ENCODE results near the gene SLC9A9. TPM values are rescaled to one million over a fixed set of nuclear protein-coding genes. Genes with fewer than 3 reads are reported as not detected.
"Not testable (repeated sequence)": the region's sequence is repeated elsewhere in the genome, so short reads cannot be mapped to it uniquely, and the experiment has no call there.

Gene SLC9A9
- total RNA-seq, 6 experiments from 2014 or later, result 1.3 to 6.3 (median 3.0) TPM

DNA sequence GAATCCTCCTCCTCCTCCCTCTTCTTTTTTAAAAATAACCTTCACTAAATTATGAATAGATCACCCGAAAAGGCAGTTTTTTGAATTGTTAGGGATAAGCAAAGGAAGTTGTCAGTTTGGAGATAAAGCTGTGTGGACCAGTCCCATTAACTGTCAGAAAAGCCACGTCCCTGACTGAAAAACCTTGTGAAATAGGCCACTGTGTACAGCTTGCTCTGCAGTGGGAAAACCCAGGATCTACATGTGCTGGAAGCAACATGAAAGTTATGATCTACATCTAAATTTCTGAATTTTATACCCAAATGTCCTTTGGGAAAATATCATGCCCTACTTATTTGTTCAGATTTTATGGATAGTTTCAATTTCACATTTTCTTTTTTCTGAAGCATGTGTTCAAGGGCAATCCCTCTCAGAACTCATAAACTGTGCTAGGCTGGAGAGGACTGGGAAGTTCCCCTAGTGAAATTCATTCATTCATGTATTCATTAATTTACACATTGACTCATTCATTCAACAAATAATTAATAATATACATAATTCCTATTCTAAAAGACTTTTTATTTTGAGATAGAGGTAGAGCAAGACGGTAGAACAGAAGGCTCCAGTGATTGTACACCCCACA is 149.5 kb downstream of the SLC9A9 start:
- ATAC-seq (no peak), DNase-seq (no peak)
- intact Hi-C loops (cut with DNase I), result no loop called here
- H3K4me3 ChIP-seq, result no peak overlapping the region
- H3K36me3 ChIP-seq, result no peaks in the 10 kb centered on the region
- no peaks in the 10 kb centered on the region for H3K9me3 ChIP-seq
- no peak overlapping the region for H3K27ac ChIP-seq
- TF ChIP-seq POLR2A (IDR thresholded peaks at IDR 0.05), result no peak
- TF ChIP-seq, protein P1, sequence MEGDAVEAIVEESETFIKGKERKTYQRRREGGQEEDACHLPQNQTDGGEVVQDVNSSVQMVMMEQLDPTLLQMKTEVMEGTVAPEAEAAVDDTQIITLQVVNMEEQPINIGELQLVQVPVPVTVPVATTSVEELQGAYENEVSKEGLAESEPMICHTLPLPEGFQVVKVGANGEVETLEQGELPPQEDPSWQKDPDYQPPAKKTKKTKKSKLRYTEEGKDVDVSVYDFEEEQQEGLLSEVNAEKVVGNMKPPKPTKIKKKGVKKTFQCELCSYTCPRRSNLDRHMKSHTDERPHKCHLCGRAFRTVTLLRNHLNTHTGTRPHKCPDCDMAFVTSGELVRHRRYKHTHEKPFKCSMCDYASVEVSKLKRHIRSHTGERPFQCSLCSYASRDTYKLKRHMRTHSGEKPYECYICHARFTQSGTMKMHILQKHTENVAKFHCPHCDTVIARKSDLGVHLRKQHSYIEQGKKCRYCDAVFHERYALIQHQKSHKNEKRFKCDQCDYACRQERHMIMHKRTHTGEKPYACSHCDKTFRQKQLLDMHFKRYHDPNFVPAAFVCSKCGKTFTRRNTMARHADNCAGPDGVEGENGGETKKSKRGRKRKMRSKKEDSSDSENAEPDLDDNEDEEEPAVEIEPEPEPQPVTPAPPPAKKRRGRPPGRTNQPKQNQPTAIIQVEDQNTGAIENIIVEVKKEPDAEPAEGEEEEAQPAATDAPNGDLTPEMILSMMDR (IDR thresholded peaks at IDR 0.05), result no peak
- no peaks in the 10 kb centered on the region for H3K27me3 ChIP-seq
- H3K4me1 ChIP-seq, result no peaks in the 10 kb centered on the region
- WGBS (ENCODE audit: insufficient coverage, low coverage, low lambda C conversion rate, missing lambda C conversion rate), result 40% methylated on average over 3 of the region's 3 CpGs

DNA sequence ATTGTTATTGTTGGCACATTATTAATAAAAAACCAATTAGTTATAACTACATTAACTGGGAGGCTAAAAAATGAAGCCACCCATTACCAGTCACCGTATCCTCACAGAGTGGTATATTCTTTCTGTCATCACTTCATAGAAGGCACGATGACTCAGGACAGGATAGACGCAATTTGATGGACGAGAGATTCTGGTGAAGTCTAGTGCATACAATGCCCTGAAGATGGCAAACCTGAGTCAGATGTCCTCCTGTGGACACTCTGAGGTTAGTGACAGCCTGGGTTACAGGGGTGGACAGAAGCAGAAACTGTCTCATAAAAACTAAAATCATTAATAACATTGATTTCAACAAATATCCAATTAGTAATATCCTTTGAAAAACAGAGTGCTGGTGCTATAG is 150.3 kb downstream of the SLC9A9 start:
- Histone ChIP-seq H3K27ac (no peak overlapping the region), H3K27me3 (no peaks in the 10 kb centered on the region), H3K4me1 (no peaks in the 10 kb centered on the region), H3K4me3 (no peak overlapping the region), H3K36me3 (no peaks in the 10 kb centered on the region), H3K9me3 (no peaks in the 10 kb centered on the region)
- TF ChIP-seq, protein P1 (IDR thresholded peaks at IDR 0.05), result no peak
- 66% methylated on average over 4 of the region's 4 CpGs for WGBS (ENCODE audit: insufficient coverage, low coverage, low lambda C conversion rate, missing lambda C conversion rate)
- no peak for DNase-seq
- ATAC-seq, result peak in 1 of 4 donors; percentile 24
- intact Hi-C loops (cut with DNase I), result no loop called here

DNA sequence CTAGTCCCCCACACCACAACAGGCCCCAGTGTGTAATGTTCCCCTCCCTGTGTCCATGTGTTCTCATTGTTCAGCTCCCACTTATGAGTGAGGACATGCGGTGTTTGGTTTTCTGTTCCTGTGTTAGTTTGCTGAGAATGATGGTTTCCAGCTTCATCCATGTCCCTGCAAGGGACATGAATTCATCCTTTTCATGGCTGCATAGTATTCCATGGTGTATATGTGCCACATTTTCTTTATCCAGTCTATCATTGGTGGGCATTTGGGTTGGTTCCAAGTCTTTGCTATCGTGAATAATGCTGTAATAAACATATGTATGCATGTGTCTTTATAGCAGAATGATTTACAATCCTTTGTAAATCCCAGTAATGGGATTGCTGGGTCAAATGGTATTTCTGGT is 152.9 kb downstream of the SLC9A9 start:
- H3K9me3 ChIP-seq; H3K4me1 ChIP-seq; H3K27me3 ChIP-seq; ATAC-seq; H3K36me3 ChIP-seq; DNase-seq; H3K4me3 ChIP-seq; H3K27ac ChIP-seq; intact Hi-C loops (cut with DNase I): not testable (repeated sequence)
- 15% methylated on average over 2 of the region's 2 CpGs for WGBS (ENCODE audit: insufficient coverage, low coverage, low lambda C conversion rate, missing lambda C conversion rate)

DNA sequence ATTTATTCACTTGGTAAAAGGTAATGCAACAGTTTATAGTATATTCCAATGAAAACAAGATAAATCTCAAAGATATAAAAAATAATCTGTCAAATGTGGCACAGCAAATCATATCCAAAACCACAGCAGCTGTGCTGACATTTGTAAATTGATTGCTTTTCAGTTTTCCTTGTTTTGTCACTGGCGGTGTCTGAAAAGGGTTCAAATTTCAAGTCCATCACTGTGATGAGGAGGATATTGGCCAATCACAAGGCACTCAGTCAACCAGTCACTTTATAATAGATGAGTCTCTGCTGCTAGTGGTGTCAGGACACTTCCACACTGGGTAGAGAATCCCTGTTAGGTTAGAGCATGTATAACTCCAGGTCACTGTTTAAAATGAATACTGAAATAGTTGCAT is 154.8 kb downstream of the SLC9A9 start:
- Histone ChIP-seq H3K4me3 (no peak overlapping the region), H3K27ac (no peak overlapping the region), H3K9me3 (no peaks in the 10 kb centered on the region), H3K4me1 (no peaks in the 10 kb centered on the region), H3K27me3 (no peaks in the 10 kb centered on the region), H3K36me3 (no peaks in the 10 kb centered on the region)
- DNase-seq (no peak), ATAC-seq (no peak)
- WGBS (ENCODE audit: insufficient coverage, low coverage, low lambda C conversion rate, missing lambda C conversion rate), result 88% methylated on average over 1 of the region's 1 CpG
- no peak for TF ChIP-seq POLR2A (IDR thresholded peaks at IDR 0.05)
- TF ChIP-seq, protein P1 (IDR thresholded peaks at IDR 0.05), result no peak
- intact Hi-C loops (cut with DNase I), result no loop called here

DNA sequence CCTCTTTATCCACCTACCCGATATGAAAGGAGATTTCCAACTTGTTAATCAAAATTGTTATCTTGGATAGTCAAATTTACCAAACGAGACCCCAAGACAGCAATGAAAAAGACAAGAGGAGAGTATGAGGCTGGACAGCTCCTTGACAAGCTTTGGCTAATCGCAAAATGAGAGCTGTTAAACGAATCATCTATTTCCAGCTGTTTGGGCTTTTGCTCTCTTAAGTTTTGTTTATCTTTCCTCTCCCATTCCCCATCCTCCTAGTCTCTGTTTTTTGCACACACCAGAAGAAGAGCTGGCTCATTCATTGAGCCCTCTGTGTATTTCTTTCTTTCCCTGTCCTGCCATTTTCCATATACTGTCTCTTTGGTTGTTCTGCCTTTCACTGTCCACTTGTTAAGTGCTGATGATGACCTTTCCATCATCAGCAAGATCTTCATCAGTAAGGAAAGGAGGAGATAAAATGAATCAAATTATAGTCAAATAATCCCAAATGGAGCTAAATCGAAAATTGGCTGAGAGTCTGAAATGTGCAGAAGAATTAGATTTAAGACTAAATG is 161.6 kb downstream of the SLC9A9 start:
- no peak for DNase-seq
- intact Hi-C loops (cut with DNase I), result no loop called here

More for the DNA sequence above, 161.6 kb downstream of the SLC9A9 start:
- H3K27me3 ChIP-seq, result no peaks in the 10 kb centered on the region
- TF ChIP-seq, protein P1 (IDR thresholded peaks at IDR 0.05), result no peak
- TF ChIP-seq POLR2A (IDR thresholded peaks at IDR 0.05), result no peak
- no peaks in the 10 kb centered on the region for H3K36me3 ChIP-seq
- WGBS (ENCODE audit: insufficient coverage, low coverage, low lambda C conversion rate, missing lambda C conversion rate), result 52% methylated on average over 5 of the region's 5 CpGs
- no peaks in the 10 kb centered on the region for H3K9me3 ChIP-seq
- no peak for ATAC-seq
- no peaks in the 10 kb centered on the region for H3K4me1 ChIP-seq
- H3K4me3 ChIP-seq, result no peak overlapping the region
- no peak overlapping the region for H3K27ac ChIP-seq

All from right lobe of liver (tissue), 6 donors.